Mesendoderm (in vitro differentiated cells): ENCODE measurements around the gene TSHB.

Experiments used
- DNase-seq: peaks from one replicate; pipeline ENCODE4 v3.0.0; 2013
- H2AK5ac ChIP-seq: 2 replicates; pipeline ENCODE4 v1.6.1; 2013; ENCODE audit warnings: low read length, inconsistent platforms
- H2BK120ac ChIP-seq: 2 replicates; pipeline ENCODE4 v1.6.1; 2013; ENCODE audit warnings: low read depth, mild to moderate bottlenecking, low read length, moderate library complexity, mixed read lengths
- H2BK15ac ChIP-seq: replicated peaks from 2 replicates; pipeline ENCODE4 v1.6.1; 2013; ENCODE audit warnings: low read depth, mild to moderate bottlenecking, moderate library complexity
- H2BK5ac ChIP-seq: 2 replicates; pipeline ENCODE4 v1.6.1; 2013; ENCODE audit warnings: low read length, inconsistent platforms
- H3K18ac ChIP-seq: 2 replicates; pipeline ENCODE4 v1.6.1; 2013; ENCODE audit warnings: mild to moderate bottlenecking, low read length, mixed read lengths
- H3K23ac ChIP-seq: one replicate; pipeline ENCODE4 v1.6.1; 2013; ENCODE audit warnings: low read length
- H3K27ac ChIP-seq: 2 replicates; pipeline ENCODE4 v1.5.1; 2013; ENCODE audit warnings: low read depth, mild to moderate bottlenecking, inconsistent platforms, low read length, moderate library complexity
- H3K27me3 ChIP-seq: 2 replicates; pipeline ENCODE4 v1.6.1; 2013; ENCODE audit warnings: low read length, control low read depth, mild to moderate bottlenecking, inconsistent platforms; ENCODE audit not compliant: insufficient read depth, poor library complexity
- H3K36me3 ChIP-seq: 2 replicates; pipeline ENCODE4 v1.6.1; 2013; ENCODE audit warnings: low read length, inconsistent platforms; ENCODE audit not compliant: control insufficient read depth, insufficient read depth
- H3K4ac ChIP-seq: one replicate; pipeline ENCODE4 v1.6.1; 2013; ENCODE audit warnings: low read depth, mild to moderate bottlenecking, low read length, moderate library complexity
- H3K4me1 ChIP-seq: 2 replicates; pipeline ENCODE4 v1.6.1; 2013; ENCODE audit warnings: low read depth, low read length, inconsistent platforms; ENCODE audit not compliant: control insufficient read depth
- H3K4me2 ChIP-seq: 2 replicates; pipeline ENCODE4 v1.6.1; 2013; ENCODE audit warnings: low read length
- H3K4me3 ChIP-seq: 2 replicates; pipeline ENCODE4 v1.5.1; 2013; ENCODE audit warnings: mild to moderate bottlenecking, low read length
- H3K56ac ChIP-seq: one replicate; pipeline ENCODE4 v1.6.1; 2013; ENCODE audit warnings: low read length
- H3K79me1 ChIP-seq: 2 replicates; pipeline ENCODE4 v1.6.1; 2013; ENCODE audit warnings: low read length, inconsistent platforms
- H3K79me2 ChIP-seq: 2 replicates; pipeline ENCODE4 v1.6.1; 2013; ENCODE audit warnings: mild to moderate bottlenecking, low read length; ENCODE audit not compliant: control insufficient read depth, insufficient read depth
- H3K9ac ChIP-seq: 2 replicates; pipeline ENCODE4 v1.6.1; 2013; ENCODE audit warnings: low read length, inconsistent platforms
- H4K5ac ChIP-seq: one replicate; pipeline ENCODE4 v1.6.1; 2013; ENCODE audit warnings: low read length
- H4K8ac ChIP-seq: one replicate; pipeline ENCODE4 v1.6.1; 2013; ENCODE audit warnings: low read depth, mild to moderate bottlenecking, control low read depth, low read length, moderate library complexity
- WGBS: extraction: QIAGEN DNeasy Blood & Tissue Kit; methylation state at CpG from one replicate; pipeline ENCODE4 v1.1.7; 2013; ENCODE audit warnings: low lambda C conversion rate, missing lambda C conversion rate; ENCODE audit not compliant: insufficient coverage; ENCODE audit errors: extremely low coverage; 5-methylcytosine and 5-hydroxymethylcytosine counted together

Gene TSHB

DNA sequence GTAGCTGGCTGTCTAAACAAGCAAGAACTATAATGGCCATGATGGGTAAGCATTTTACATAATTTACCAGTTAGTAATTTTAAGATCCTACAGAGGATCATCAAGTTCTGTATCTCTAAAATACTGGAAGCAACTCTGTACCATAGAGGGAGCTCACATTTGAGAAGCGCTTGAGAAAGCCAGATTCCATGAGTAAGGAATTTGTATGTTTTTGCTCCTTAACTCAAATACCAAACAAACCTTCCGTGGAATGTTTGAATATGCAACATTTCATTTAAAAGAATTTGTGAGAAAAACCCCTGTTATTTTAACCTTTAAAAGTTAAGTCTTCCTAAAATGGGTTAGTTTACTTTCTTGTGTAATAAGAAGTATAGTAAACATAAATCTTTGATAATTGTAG lies 2.0 kb downstream of the TSHB start:
- H3K27me3 ChIP-seq, result no peaks in the 10 kb centered on the region
- H2BK5ac ChIP-seq, result no peak overlapping the region
- no peak overlapping the region for H3K18ac ChIP-seq
- H3K9ac ChIP-seq, result no peak overlapping the region
- no peak overlapping the region for H4K5ac ChIP-seq
- no CpG with 5 or more reads among the region's 2 CpGs for WGBS
- H3K36me3 ChIP-seq, result no peaks in the 10 kb centered on the region
- no peak overlapping the region for H3K27ac ChIP-seq
- H3K4me1 ChIP-seq, result no peaks in the 10 kb centered on the region
- H3K4ac ChIP-seq, result no peak overlapping the region
- no peak overlapping the region for H2BK15ac ChIP-seq
- H4K8ac ChIP-seq, result no peak overlapping the region
- DNase-seq, result peak; percentile 32
- H3K79me2 ChIP-seq, result no peaks in the 10 kb centered on the region
- no peak overlapping the region for H3K23ac ChIP-seq
- no peak overlapping the region for H2BK120ac ChIP-seq
- H3K4me3 ChIP-seq, result no peak overlapping the region
- H3K4me2 ChIP-seq, result no peak overlapping the region
- no peak overlapping the region for H3K56ac ChIP-seq
- no peaks in the 10 kb centered on the region for H3K79me1 ChIP-seq
- H2AK5ac ChIP-seq, result no peak overlapping the region

DNA sequence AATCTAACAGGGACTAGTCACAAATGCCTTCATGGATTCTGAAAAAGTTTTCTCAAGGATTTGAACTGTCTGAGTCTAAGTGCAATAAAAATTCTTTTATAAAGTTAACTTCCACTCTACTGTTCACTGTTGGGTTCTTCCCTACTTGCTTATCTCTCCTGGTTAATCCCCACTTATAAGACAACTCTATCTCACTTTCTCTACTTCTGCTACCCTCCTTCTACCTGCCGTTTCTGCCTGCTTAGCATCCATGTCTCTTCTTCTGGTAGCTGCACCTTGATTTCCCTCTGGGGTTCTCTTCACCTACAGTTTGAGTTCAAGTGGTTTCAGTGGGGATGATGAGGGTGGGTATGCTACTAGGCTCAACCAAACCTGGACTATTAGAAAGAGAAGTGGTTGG lies 6.0 kb downstream of the TSHB start:
- no CpG with 5 or more reads among the region's 1 CpG for WGBS
- Histone ChIP-seq H3K9ac (no peak overlapping the region), H3K36me3 (no peaks in the 10 kb centered on the region), H4K8ac (no peak overlapping the region), H3K56ac (no peak overlapping the region), H2AK5ac (no peak overlapping the region), H3K4me1 (no peaks in the 10 kb centered on the region), H3K4me2 (no peak overlapping the region), H3K27me3 (no peaks in the 10 kb centered on the region), H3K4ac (no peak overlapping the region), H2BK15ac (no peak overlapping the region), H2BK5ac (no peak overlapping the region), H3K79me2 (no peaks in the 10 kb centered on the region), H4K5ac (no peak overlapping the region), H3K27ac (no peak overlapping the region), H3K23ac (no peak overlapping the region), H2BK120ac (no peak overlapping the region), H3K18ac (no peak overlapping the region), H3K79me1 (no peaks in the 10 kb centered on the region), H3K4me3 (no peak overlapping the region)
- DNase-seq, result no peak

DNA sequence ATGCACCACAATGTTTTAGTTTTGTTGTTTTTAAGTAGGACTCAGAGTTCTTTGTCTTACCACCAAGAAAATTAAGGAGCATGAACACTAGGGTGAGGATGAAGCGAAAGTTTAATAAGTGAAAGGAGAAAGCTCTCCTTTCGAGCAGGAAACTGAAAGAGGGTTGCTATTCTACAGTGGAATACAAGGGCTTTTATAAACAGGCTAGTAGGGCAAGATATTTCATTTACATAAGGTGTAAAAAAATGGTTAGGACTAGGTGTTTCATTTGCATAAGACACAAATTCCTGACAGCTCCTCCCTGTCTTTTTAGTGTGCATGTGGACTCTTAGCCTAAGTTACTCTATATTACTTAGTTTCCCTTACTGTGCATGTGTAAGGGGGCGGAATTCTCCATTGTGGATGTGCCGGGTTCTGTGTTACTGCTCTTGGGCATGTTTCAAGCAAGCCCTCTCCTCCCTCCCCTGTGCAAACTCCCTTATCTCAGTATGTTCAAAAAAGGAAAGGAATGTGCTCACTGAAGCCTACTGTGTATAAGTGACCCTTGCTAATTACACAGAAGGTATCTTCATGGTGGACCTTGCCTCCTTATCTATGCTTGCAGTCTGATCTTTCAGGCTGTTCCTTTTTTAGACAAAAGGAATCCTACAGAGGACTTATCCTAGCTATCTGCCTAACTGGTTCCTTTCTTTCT lies 7.3 kb downstream of the TSHB start:
- Histone ChIP-seq H2AK5ac (no peak overlapping the region), H3K4me1 (no peaks in the 10 kb centered on the region), H2BK120ac (no peak overlapping the region), H3K9ac (no peak overlapping the region), H3K27ac (no peak overlapping the region), H3K56ac (no peak overlapping the region), H3K4me2 (no peak overlapping the region), H4K5ac (no peak overlapping the region), H2BK15ac (no peak overlapping the region), H3K36me3 (no peaks in the 10 kb centered on the region), H3K18ac (no peak overlapping the region), H3K79me2 (no peaks in the 10 kb centered on the region), H4K8ac (no peak overlapping the region), H3K23ac (no peak overlapping the region), H3K4me3 (no peak overlapping the region), H3K79me1 (no peaks in the 10 kb centered on the region), H3K27me3 (no peaks in the 10 kb centered on the region), H3K4ac (no peak overlapping the region), H2BK5ac (no peak overlapping the region)
- WGBS, result no CpG with 5 or more reads among the region's 4 CpGs
- peak; percentile 8 for DNase-seq

DNA sequence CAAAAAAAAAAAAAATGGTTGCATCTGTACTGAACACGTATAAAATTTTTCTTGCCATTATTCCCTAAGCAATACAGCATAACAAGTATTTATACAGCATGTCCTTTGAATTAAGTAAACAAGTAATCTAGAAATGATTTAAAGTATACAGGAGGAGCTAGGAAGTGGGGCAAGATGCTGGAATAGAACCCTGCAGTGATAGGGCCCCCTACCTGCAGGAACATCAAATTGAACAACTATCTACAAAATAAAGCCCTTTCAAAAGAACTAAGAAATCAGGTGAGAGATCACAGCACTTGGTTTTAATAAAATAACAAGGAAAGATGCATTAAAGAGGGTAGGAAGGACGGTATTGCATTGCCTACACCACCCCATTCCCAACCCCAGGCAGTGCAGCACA lies 10.9 kb downstream of the TSHB start:
- Histone ChIP-seq H3K56ac (no peak overlapping the region), H3K27me3 (no peaks in the 10 kb centered on the region), H3K27ac (no peak overlapping the region), H3K79me1 (no peaks in the 10 kb centered on the region), H3K4ac (no peak overlapping the region), H3K23ac (no peak overlapping the region), H3K4me3 (no peak overlapping the region), H3K36me3 (no peaks in the 10 kb centered on the region), H2BK5ac (no peak overlapping the region), H2AK5ac (no peak overlapping the region), H3K4me1 (no peaks in the 10 kb centered on the region), H2BK15ac (no peak overlapping the region), H3K79me2 (no peaks in the 10 kb centered on the region), H3K9ac (no peak overlapping the region), H3K18ac (no peak overlapping the region), H3K4me2 (no peak overlapping the region), H4K5ac (no peak overlapping the region), H2BK120ac (no peak overlapping the region), H4K8ac (no peak overlapping the region)
- no CpG with 5 or more reads among the region's 2 CpGs for WGBS
- no peak for DNase-seq

DNA sequence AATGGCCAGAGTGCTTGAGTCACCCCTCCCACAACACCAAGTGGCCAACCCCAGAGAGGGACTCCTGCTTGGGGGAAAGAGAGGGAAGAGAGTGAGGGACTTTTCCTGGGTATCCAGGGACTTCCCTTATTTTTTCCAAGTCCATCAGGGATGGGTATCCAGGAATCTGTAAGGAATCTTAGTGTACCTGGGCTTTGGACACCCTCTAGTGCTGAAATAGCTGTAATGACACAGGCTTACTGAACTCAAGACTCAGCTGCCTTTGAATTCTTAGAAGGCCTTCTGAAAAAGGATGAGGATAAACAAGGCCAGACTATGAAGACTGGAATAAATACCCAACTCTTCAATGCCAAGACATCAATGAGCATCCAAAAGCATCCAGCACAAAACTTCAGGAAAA lies 12.0 kb downstream of the TSHB start:
- no peaks in the 10 kb centered on the region for H3K36me3 ChIP-seq
- no peak overlapping the region for H4K5ac ChIP-seq
- no peak overlapping the region for H4K8ac ChIP-seq
- H3K4ac ChIP-seq, result no peak overlapping the region
- peak; percentile 68 for DNase-seq
- H3K18ac ChIP-seq, result no peak overlapping the region
- H2BK120ac ChIP-seq, result no peak overlapping the region
- H3K56ac ChIP-seq, result no peak overlapping the region
- no peak overlapping the region for H3K9ac ChIP-seq
- H3K79me1 ChIP-seq, result no peaks in the 10 kb centered on the region
- no peak overlapping the region for H2BK15ac ChIP-seq
- H3K79me2 ChIP-seq, result no peaks in the 10 kb centered on the region
- H3K4me3 ChIP-seq, result no peak overlapping the region
- no peak overlapping the region for H3K27ac ChIP-seq
- H3K27me3 ChIP-seq, result no peaks in the 10 kb centered on the region
- no peaks in the 10 kb centered on the region for H3K4me1 ChIP-seq
- H2AK5ac ChIP-seq, result no peak overlapping the region
- H2BK5ac ChIP-seq, result no peak overlapping the region
- H3K23ac ChIP-seq, result no peak overlapping the region
- no peak overlapping the region for H3K4me2 ChIP-seq

DNA sequence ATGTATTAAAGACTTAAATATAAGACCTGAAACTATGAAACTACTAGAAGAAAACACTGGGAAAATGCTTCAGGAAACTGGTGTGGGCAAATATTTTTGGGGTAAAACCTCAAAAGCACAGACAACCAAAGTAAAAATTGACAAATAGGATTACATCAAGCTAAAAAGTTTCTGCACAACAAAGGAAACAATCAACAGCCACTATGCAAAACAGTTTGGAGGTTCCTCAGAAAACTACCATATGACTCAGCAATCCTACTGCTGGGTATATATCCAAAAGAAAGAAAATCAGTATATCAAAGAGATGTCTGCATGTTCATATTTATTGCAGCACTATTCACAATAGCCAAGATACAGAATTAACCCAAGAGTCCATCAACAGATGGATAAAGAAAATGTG lies 17.1 kb downstream of the TSHB start:
- Histone ChIP-seq H3K4me1 (no peaks in the 10 kb centered on the region), H3K36me3 (no peaks in the 10 kb centered on the region), H3K4me3 (no peak overlapping the region), H3K27ac (no peak overlapping the region), H3K56ac (no peak overlapping the region), H2AK5ac (no peak overlapping the region), H3K79me1 (no peaks in the 10 kb centered on the region), H3K18ac (no peak overlapping the region), H2BK5ac (no peak overlapping the region), H2BK15ac (no peak overlapping the region), H2BK120ac (no peak overlapping the region), H3K9ac (no peak overlapping the region), H3K4ac (no peak overlapping the region), H4K5ac (no peak overlapping the region), H3K79me2 (no peaks in the 10 kb centered on the region), H3K27me3 (no peaks in the 10 kb centered on the region), H4K8ac (no peak overlapping the region), H3K4me2 (no peak overlapping the region), H3K23ac (no peak overlapping the region)
- DNase-seq, result no peak
